SK-N-SH treated with all-trans-retinoic acid at 6 μM for 48 hours (cell line): Measurements from ENCODE around the gene OXLD1.

ENCODE experiments used
- BACH2 ChIP-seq: fragments of 250-450 bp; sonication (Bioruptor Pico); IDR thresholded peaks from 2 replicates; pipeline ENCODE4 v1.9.0; 2021; ENCODE audit warnings: mild to moderate bottlenecking, borderline replicate concordance
- GLIS3 ChIP-seq: fragments of 250-450 bp; sonication (Bioruptor Pico); IDR thresholded peaks from 2 replicates; pipeline ENCODE4 v1.5.0; 2020; ENCODE audit warnings: mild to moderate bottlenecking, moderate library complexity
- PATZ1 ChIP-seq: fragments of 250-450 bp; sonication (Bioruptor Pico); IDR thresholded peaks from 2 replicates; pipeline ENCODE4 v1.8.0; 2020; ENCODE audit warnings: mild to moderate bottlenecking, moderate library complexity, borderline replicate concordance
- ZC3H10 ChIP-seq: fragments of 250-450 bp; sonication (Bioruptor Pico); IDR thresholded peaks from 2 replicates; pipeline ENCODE4 v1.5.1; 2021; ENCODE audit warnings: mild to moderate bottlenecking, moderate library complexity
- ZFP30 ChIP-seq: fragments of 450-650 bp; formaldehyde crosslinking; IDR thresholded peaks from 2 replicates; pipeline ENCODE4 v1.5.0; 2022; ENCODE audit warnings: mild to moderate bottlenecking, moderate library complexity
- ZNF565 ChIP-seq: fragments of 450-650 bp; formaldehyde crosslinking; conservative IDR thresholded peaks from 2 replicates; pipeline ENCODE4 v1.5.0; 2020; ENCODE audit warnings: low read depth, mild to moderate bottlenecking, moderate library complexity
- ZNF8 ChIP-seq: fragments of 450-650 bp; formaldehyde crosslinking; IDR thresholded peaks from 2 replicates; pipeline ENCODE4 v1.5.0; 2020; ENCODE audit warnings: mild to moderate bottlenecking, moderate library complexity

- TF ChIP-seq ZNF565 (CRISPR knock-in tag) (no peak), GLIS3 (no peak), ZFP30 (no peak), BACH2 (no peak), ZNF8 (no peak), ZC3H10 (CRISPR knock-in tag) (no peak), PATZ1 (CRISPR knock-in tag) (no peak)
Measured at GRCh38 chr17:81651692-81652091, 14.7 kb downstream of the OXLD1 start.
